ENCODE measurements around the gene BNIP5. TPM values are rescaled to one million over a fixed set of nuclear protein-coding genes. Genes with fewer than 3 reads are reported as not detected.

BNIP5 gene
- total and polyA plus RNA-seq, 3 donors from 2014 or later = 0.68 to 0.96 (median 0.87) TPM

- Histone ChIP-seq H3K4me1 (peaks cover 4% of the 10 kb centered on the region), H3K36me3 (ENCODE audit: low read depth, missing control alignments) (no peaks in the 10 kb centered on the region), H3K4me3 (no peak overlapping the region), H3K9me3 (no peaks in the 10 kb centered on the region), H3K27me3 (no peaks in the 10 kb centered on the region), H3K27ac (no peak overlapping the region)
- WGBS, 2 donors = 76 to 81% methylated on average over 9 of the region's 9 CpGs
- DNase-seq = no peak
- TF ChIP-seq POLR2A (IDR thresholded peaks at IDR 0.05) (no peak), CTCF (IDR thresholded peaks at IDR 0.05) (no peak)
- intact Hi-C loops (cut with DNase I; ENCODE audit: low total_unique reads) = no loop called here
Observed at GRCh38 chr6:36381502-36382389, 45.1 kb upstream of the BNIP5 start.

GRCh38 chr6:36380166-36380565 is 43.5 kb upstream of the BNIP5 start:
- no peak for TF ChIP-seq POLR2A (IDR thresholded peaks at IDR 0.05)
- no peak for TF ChIP-seq CTCF (IDR thresholded peaks at IDR 0.05)
- no peaks in the 10 kb centered on the region for H3K4me1 ChIP-seq
- 93 to 94% methylated on average over 4 of the region's 4 CpGs for WGBS, 2 donors
- no peak overlapping the region for H3K27ac ChIP-seq
- no peaks in the 10 kb centered on the region for H3K9me3 ChIP-seq
- no peak for DNase-seq
- no peaks in the 10 kb centered on the region for H3K27me3 ChIP-seq
- intact Hi-C loops (cut with DNase I; ENCODE audit: low total_unique reads) = no loop called here
- no peak overlapping the region for H3K4me3 ChIP-seq
- no peaks in the 10 kb centered on the region for H3K36me3 ChIP-seq (ENCODE audit: low read depth, missing control alignments)

GRCh38 chr6:36378936-36379335 is 42.2 kb upstream of the BNIP5 start:
- Histone ChIP-seq H3K4me1 (peaks cover 3% of the 10 kb centered on the region), H3K9me3 (no peaks in the 10 kb centered on the region), H3K27ac (no peak overlapping the region), H3K4me3 (no peak overlapping the region), H3K36me3 (ENCODE audit: low read depth, missing control alignments) (no peaks in the 10 kb centered on the region), H3K27me3 (no peaks in the 10 kb centered on the region)
- intact Hi-C loops (cut with DNase I; ENCODE audit: low total_unique reads) = no loop called here
- no peak for DNase-seq
- TF ChIP-seq POLR2A (IDR thresholded peaks at IDR 0.05) = no peak
- no peak for TF ChIP-seq CTCF (IDR thresholded peaks at IDR 0.05)
- WGBS, 2 donors = 89 to 91% methylated on average over 10 of the region's 10 CpGs

GRCh38 chr6:36378243-36378920 is 41.7 kb upstream of the BNIP5 start:
- TF ChIP-seq POLR2A (IDR thresholded peaks at IDR 0.05) (no peak), CTCF (IDR thresholded peaks at IDR 0.05) (no peak)
- no peak for DNase-seq
- no peaks in the 10 kb centered on the region for H3K36me3 ChIP-seq (ENCODE audit: low read depth, missing control alignments)
- no peaks in the 10 kb centered on the region for H3K27me3 ChIP-seq
- H3K27ac ChIP-seq = no peak overlapping the region
- 86 to 96% methylated on average over 4 of the region's 4 CpGs for WGBS, 2 donors
- no peaks in the 10 kb centered on the region for H3K9me3 ChIP-seq
- H3K4me1 ChIP-seq = peaks cover 8% of the 10 kb centered on the region
- intact Hi-C loops (cut with DNase I; ENCODE audit: low total_unique reads) = no loop called here
- H3K4me3 ChIP-seq = no peak overlapping the region

All from testis (tissue), 3 donors.